Inflammatory macrophage treated with lipopolysaccharide for 1 hour (primary cell): ENCODE measurements around the gene TUBB3.

Source experiments
- DNase-seq, 2 donors: peaks; one replicate each; pipeline ENCODE4 v3.0.0-alpha.2; 2020 to 2022

Gene TUBB3

DNA sequence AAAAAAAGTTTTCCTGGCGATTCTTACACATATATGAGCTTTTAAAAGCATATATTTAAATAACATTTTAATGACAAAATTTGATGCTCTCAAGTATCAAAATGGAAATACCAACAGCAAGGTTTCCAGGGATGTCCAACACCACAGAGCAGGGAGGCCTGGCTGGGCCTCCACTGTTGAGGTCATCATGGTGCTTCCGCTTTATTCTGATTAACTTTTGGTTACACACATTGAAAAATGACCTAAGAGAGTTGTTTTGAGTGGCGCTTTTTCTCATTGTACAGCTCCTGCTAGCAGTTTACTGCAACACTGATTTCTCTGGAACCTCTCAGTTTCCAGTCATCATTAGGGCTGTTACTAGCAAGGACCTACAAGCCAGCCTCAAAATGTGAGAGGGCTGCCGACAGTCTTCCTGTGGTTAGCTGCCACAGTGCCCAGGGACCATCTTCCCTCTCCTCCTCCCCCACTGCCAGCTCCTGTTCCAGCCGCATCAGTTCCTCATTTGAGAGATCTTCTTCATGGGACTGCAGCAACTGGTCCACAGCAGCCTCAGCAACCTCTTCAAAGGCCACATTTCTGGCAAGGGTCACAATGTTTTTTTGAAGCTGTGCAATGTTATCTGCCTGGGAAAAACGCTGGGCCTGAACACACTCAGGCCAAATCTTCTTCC lies 46.7 kb downstream of the TUBB3 start:
- DNase-seq: peak; percentile 29 to 54

DNA sequence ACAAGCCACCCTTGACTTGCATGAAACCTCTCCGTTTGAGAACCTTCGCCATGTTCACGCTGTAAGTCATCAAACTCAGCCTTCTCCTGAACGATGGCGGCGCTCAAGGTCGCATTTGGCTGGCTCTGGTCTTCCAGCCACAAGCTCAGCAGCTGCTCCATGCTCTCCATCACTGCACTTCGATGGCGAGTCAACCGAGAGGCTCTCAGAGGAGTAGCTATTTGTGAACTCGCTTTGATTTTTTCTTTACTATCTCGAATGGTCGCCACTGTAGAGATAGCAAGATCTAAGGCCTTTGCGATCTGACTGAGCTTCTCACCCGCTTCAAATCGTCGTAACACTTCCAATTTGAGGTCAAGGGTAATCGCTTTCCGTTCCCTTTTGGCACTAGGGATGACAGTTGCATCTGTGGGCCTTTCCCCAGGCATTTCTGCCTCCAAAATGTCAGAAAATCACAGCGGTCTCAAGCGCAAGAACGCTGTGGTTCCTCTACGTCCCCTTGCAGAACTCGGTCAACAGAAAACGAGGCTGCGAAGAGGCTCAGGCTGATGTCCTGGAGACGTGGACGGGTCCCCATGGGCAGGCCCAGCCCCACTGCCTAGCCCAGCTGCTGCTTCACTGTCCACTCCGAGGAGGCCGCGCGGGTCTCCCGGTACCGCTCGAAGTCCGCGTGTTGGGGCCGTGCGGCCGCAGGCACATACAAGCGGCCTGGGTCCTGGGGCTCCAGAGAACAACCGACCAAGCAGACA lies 48.5 kb downstream of the TUBB3 start:
- peak in 1 of 2 donors; percentile 7 for DNase-seq

GRCh38 chr16:89972244-89973234 lies 49.4 kb downstream of the TUBB3 start:
- peak; percentile 91 to 96 for DNase-seq

- peak in 1 of 2 donors; percentile 6 for DNase-seq
Observed at GRCh38 chr16:89973235-89973634, 50.1 kb downstream of the TUBB3 start.

DNA sequence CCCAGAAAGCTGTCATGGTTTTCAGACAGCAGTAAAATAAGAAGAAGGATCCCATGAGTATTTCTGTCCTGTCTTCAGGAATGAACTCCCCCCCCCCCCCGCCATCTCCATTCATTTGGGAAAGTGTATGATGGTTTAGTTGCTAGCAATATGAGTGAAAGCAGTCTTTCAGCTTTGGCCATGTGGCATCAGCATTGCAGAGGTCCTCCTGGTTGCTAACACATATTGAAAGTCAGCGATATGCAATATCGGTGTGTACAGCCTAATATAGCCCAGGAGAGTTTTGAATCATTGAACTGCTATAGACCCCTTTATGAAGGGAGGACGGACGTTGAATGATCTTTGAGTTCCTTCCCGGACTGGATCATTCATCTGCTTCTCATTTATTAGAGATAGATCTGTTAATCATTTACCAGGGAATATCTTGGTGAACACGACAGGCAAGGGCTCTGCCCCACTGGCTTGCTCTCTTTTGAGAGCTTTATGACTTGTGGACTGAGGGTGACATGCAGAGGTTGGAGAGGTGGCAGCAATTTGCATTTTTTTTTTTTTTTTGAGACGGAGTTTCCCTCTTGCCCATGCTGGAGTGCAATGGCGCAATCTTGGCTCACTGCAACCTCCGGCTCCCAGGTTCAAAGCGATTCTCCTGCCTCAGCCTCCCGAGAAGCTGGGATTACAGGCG lies 50.7 kb downstream of the TUBB3 start:
- DNase-seq: peak in 1 of 2 donors; percentile 22

DNA sequence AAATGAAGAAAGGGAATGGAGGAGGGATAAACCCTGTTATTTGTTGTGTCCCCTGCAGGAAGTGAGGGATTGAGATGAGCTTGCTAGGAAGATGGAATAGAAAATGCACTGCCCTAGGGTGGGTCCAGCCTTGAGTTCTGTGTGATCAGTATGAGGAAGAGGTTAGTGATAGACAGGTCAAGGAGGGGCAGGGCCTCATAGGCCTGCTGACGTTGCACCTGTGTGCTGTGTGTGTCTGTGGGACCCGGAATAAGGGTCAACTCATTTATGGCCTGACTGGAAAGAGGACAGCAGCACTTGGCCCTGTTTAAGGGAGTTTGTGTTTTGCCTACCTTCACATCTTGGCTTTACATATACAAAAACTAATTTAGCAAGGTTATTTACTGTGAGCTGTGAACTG lies 51.7 kb downstream of the TUBB3 start:
- no peak for DNase-seq

- DNase-seq: peak; percentile 43 to 75
Observed at GRCh38 chr16:89981414-89981813, 58.3 kb downstream of the TUBB3 start.

GRCh38 chr16:89982318-89982717 lies 59.2 kb downstream of the TUBB3 start:
- no peak for DNase-seq

DNA sequence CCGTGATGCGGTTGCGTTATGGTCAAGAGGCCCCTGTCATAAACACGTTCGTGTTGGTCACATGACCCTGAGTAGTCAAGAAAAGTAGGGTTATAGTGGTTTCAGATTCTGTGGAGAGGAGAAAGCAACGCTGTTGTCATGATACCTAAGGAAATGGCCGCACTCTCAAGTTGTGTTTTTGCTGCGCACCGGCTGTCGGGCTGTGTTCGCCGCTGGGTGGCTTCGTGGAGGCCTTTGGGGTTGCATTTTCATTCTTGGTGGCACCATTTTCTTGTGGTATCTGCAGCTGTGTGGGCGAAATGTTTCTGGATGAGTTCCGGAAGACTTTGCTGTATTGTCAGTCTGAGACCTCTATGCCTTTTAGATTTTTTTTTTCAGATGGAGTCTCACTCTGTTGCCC lies 60.4 kb downstream of the TUBB3 start:
- DNase-seq: no peak

GRCh38 chr16:89984216-89984615 lies 61.1 kb downstream of the TUBB3 start:
- no peak for DNase-seq

GRCh38 chr16:89985219-89985618 lies 62.1 kb downstream of the TUBB3 start:
- DNase-seq: no peak
